ENCODE results near the gene PPP2R5C. TPM values are rescaled to one million over a fixed set of nuclear protein-coding genes. Genes with fewer than 3 reads are reported as not detected.

The PPP2R5C gene
- total and polyA plus RNA-seq, 7 donors = 90.2 to 175 (median 131) TPM

DNA sequence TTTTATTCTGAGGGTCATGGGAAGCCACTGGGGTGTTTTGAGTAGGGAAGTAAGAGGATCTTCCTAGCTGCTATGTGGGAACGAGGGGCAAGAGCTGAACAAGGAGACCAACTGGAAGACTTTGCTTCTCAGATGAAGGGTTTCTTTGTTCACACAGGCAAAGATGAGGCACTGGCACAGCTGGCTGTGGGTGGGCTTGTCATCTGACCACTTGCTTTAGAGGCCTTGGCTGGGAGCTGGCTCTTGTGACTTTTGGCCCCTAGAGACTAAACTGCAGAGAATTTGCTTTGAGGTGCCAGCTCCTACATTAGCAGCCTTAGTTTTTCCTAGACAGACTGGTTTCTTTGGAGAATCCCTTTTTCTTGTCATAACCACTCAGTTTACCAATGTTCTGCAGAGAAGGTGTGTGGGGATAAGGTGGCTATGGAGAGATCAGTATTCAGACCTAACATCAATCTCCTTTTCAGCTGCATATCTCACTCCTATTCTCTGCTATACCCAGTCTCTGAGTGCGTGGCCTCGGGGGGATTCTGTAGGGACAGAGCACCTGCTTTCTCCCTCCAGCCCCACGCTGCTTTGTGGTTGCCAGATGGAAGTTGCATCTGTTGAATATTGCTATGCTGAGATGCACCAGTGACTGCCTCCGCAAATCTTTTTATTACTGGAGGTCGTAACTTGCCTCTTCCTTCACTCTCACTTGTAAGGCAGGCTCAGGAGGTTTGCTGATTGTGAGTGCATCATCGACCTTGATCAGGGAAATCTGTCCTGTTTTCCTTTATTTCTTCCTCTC lies 12.7 kb downstream of the PPP2R5C start:
- intact Hi-C loops (cut with DNase I) = loop anchor here (5.0 kb wide), 3 partner anchors 63 to 153 kb away; no protein-coding TSS in a partner anchor

DNA sequence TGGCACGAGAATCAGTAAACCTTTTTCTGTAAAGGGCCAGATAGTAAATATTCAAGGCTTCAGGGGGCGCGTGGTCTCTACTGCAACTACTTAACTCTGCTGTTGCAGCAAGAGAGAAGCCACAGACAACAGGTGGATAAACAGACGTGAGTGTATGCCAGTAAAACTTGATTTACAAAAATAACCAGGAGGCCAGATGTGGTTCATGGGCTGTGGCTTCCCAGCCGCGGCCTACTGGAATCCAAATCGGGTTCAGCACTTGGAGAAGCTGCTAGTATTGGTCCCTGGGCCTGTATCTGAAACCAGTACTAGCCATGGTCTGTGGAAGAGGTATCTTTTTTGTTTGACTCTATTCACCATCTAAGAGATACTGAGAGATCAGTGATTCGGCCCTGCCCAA lies 13.3 kb downstream of the PPP2R5C start:
- Histone ChIP-seq H3K27me3 (no peaks in the 10 kb centered on the region), H3K4me3 (no peak overlapping the region), H3K4me1 (peaks cover 0 to 20% (median 7%) of the 10 kb centered on the region in 4 donors), H3K36me3 (no peaks in the 10 kb centered on the region), H3K9me3 (no peaks in the 10 kb centered on the region), H3K27ac (no peak overlapping the region)
- 65 to 82% methylated on average over 8 of the region's 8 CpGs for WGBS, 2 donors
- TF ChIP-seq EP300 (IDR thresholded peaks at IDR 0.05) = no peak
- TF ChIP-seq POLR2AphosphoS5 (IDR thresholded peaks at IDR 0.05) = no peak
- TF ChIP-seq, protein P1, sequence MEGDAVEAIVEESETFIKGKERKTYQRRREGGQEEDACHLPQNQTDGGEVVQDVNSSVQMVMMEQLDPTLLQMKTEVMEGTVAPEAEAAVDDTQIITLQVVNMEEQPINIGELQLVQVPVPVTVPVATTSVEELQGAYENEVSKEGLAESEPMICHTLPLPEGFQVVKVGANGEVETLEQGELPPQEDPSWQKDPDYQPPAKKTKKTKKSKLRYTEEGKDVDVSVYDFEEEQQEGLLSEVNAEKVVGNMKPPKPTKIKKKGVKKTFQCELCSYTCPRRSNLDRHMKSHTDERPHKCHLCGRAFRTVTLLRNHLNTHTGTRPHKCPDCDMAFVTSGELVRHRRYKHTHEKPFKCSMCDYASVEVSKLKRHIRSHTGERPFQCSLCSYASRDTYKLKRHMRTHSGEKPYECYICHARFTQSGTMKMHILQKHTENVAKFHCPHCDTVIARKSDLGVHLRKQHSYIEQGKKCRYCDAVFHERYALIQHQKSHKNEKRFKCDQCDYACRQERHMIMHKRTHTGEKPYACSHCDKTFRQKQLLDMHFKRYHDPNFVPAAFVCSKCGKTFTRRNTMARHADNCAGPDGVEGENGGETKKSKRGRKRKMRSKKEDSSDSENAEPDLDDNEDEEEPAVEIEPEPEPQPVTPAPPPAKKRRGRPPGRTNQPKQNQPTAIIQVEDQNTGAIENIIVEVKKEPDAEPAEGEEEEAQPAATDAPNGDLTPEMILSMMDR (IDR thresholded peaks at IDR 0.05) = no peak
- no peak for TF ChIP-seq POLR2A (IDR thresholded peaks at IDR 0.05)
- no peak for DNase-seq
- intact Hi-C loops (cut with DNase I) = loop anchor here (5.0 kb wide), 3 partner anchors 62 to 152 kb away; no protein-coding TSS in a partner anchor

More for the DNA sequence above, 12.7 kb downstream of the PPP2R5C start:
- H3K36me3 ChIP-seq = no peaks in the 10 kb centered on the region
- peaks cover 0 to 20% (median 7%) of the 10 kb centered on the region in 4 donors for H3K4me1 ChIP-seq
- TF ChIP-seq POLR2AphosphoS5 (IDR thresholded peaks at IDR 0.05) (no peak), EP300 (IDR thresholded peaks at IDR 0.05) (no peak), POLR2A (IDR thresholded peaks at IDR 0.05) (no peak)
- TF ChIP-seq, protein P1 (IDR thresholded peaks at IDR 0.05) = no peak
- H3K27me3 ChIP-seq = no peaks in the 10 kb centered on the region
- no peak overlapping the region for H3K4me3 ChIP-seq
- WGBS, 2 donors = 58 to 72% methylated on average over 7 of the region's 7 CpGs
- no peak for DNase-seq
- H3K27ac ChIP-seq = no peak overlapping the region
- no peaks in the 10 kb centered on the region for H3K9me3 ChIP-seq

DNA sequence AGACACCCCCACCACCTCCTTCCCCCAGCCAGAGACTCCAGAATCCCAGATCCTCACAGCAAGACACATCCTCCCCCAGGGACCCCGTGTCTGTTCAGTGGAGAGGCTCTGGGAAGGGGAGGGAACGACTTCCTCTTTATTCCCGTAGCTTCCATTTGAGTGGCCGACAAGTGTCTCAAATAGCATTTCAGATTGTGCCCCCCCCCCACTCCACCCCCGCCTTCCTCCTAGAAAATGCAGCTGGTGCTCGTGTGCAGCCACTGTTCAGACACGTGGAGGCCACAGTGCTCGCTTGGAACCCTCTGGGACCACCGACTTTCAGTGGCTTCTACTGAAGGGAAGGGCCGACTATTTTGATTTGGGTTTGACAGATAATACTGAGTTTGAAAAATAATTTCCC lies 14.3 kb downstream of the PPP2R5C start:
- H3K27ac ChIP-seq = no peak overlapping the region
- no peak overlapping the region for H3K4me3 ChIP-seq
- no peak for DNase-seq
- peaks cover 0 to 25% (median 12%) of the 10 kb centered on the region in 4 donors for H3K4me1 ChIP-seq
- intact Hi-C loops (cut with DNase I) = no loop called here
- 74 to 93% methylated on average over 10 of the region's 10 CpGs for WGBS, 2 donors
- no peaks in the 10 kb centered on the region for H3K9me3 ChIP-seq
- no peaks in the 10 kb centered on the region for H3K27me3 ChIP-seq
- no peak for TF ChIP-seq EP300 (IDR thresholded peaks at IDR 0.05)
- no peak for TF ChIP-seq POLR2A (IDR thresholded peaks at IDR 0.05)
- TF ChIP-seq, protein P1 (IDR thresholded peaks at IDR 0.05) = no peak
- TF ChIP-seq POLR2AphosphoS5 (IDR thresholded peaks at IDR 0.05) = no peak
- H3K36me3 ChIP-seq = no peaks in the 10 kb centered on the region

DNA sequence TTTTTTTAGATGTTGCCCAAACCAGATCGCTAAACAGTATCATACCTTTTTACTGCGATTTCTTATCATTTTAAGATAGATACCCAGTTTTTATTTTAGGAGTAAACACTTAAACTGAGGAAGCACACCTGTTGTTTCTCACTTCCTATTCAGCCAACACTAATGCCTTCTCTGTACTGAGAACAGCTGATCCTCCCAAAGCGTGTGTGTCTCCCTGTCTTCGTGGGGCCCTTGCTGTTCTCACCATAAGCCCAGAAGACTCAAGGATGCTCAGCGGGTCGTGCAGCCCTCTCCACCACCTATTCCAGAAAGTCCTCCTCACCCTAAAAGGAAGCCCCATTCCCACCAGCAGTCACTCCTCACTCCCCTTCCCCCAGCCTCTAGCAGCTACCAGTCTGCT lies 14.8 kb downstream of the PPP2R5C start:
- TF ChIP-seq, protein P1 (IDR thresholded peaks at IDR 0.05) = no peak
- TF ChIP-seq POLR2AphosphoS5 (IDR thresholded peaks at IDR 0.05) = no peak
- TF ChIP-seq POLR2A (IDR thresholded peaks at IDR 0.05) = no peak
- no peak for TF ChIP-seq EP300 (IDR thresholded peaks at IDR 0.05)
- no peak for DNase-seq
- intact Hi-C loops (cut with DNase I) = no loop called here

More for the DNA sequence above, 14.8 kb downstream of the PPP2R5C start:
- H3K4me1 ChIP-seq = peaks cover 0 to 25% (median 14%) of the 10 kb centered on the region in 4 donors
- H3K27ac ChIP-seq = no peak overlapping the region
- WGBS, 2 donors = 68 to 87% methylated on average over 6 of the region's 6 CpGs
- no peaks in the 10 kb centered on the region for H3K27me3 ChIP-seq
- no peaks in the 10 kb centered on the region for H3K9me3 ChIP-seq
- no peaks in the 10 kb centered on the region for H3K36me3 ChIP-seq
- no peak overlapping the region for H3K4me3 ChIP-seq
